ENCODE data around the gene U2AF2. TPM values are rescaled to one million over a fixed set of nuclear protein-coding genes. Genes with fewer than 3 reads are reported as not detected.

Gene U2AF2
- total and polyA plus RNA-seq, 9 of the 15 experiments (the other 6 are each of a cell fraction or from before 2014, with no cell fraction given) = 3.0 to 331 (median 157) TPM

GRCh38 chr19:55619286-55619685, 35.5 kb upstream of the U2AF2 start:
- H2AFZ ChIP-seq (ENCODE audit: low read depth, low read length) = no peak overlapping the region
- 68% methylated on average over 3 of the region's 3 CpGs for WGBS (ENCODE audit: insufficient coverage, low coverage, missing lambda C conversion rate)
- H3K9me1 ChIP-seq (ENCODE audit: control insufficient read depth, insufficient read depth, low read length) = peaks cover 3% of the 10 kb centered on the region
- ATAC-seq (no peak), FAIRE-seq (peak; percentile 11), DNase-seq (ENCODE audit: extremely low read depth in 1 of 4, low spot score in 3 of 4) (no peak)
- BruUV-seq (replicated peaks) = no TSS peak
- H3K27ac ChIP-seq (ENCODE audit: extremely low read depth, low read depth, low read length) = no peak overlapping the region
- no peak overlapping the region for H3K4me3 ChIP-seq
- H3K9ac ChIP-seq (ENCODE audit: insufficient read depth in 1 of 2, low read depth in 2 of 2, low read length in 2 of 2) = no peak overlapping the region
- H3K36me3 ChIP-seq (ENCODE audit: control insufficient read depth, insufficient read depth, low read length) = peaks cover 35% of the 10 kb centered on the region; the same call in 2 of the 3 replicates
- H4K20me1 ChIP-seq (replicated peaks; ENCODE audit: control insufficient read depth, insufficient read depth, low read length) = no peaks in the 10 kb centered on the region; the same call in 1 of the 2 replicates
- peaks cover 6 to 10% of the 10 kb centered on the region in 2 experiments; a peak in 3 of 5 replicates for H3K4me1 ChIP-seq (replicated peaks in 1 of 2; ENCODE audit: control insufficient read depth in 2 of 2, insufficient read depth in 2 of 2, low read length in 2 of 2)
- intact Hi-C loops (cut with micrococcal nuclease) (no loop called here), in situ Hi-C loops (cut with MboI) (no loop called here)
- no peaks in the 10 kb centered on the region for H3K27me3 ChIP-seq (ENCODE audit: control insufficient read depth in 2 of 2, insufficient read depth in 2 of 2, low read length in 2 of 2)
- no peak overlapping the region for H3K4me2 ChIP-seq (ENCODE audit: insufficient read depth, low read length)
- ChIA-PET CTCF (ENCODE audit: low intra/inter-chr PET ratio) (no interaction called here), POLR2A (interaction anchor here (0.8 to 2.7 kb wide), 3 partner anchors 10 to 115 kb away, joined by 3 to 18 read pairs (median 3); partner anchors contain the start of gene ZNF865)
- H3K9me3 ChIP-seq (replicated peaks; ENCODE audit: control insufficient read depth, insufficient read depth, low read depth, low read length) = no peaks in the 10 kb centered on the region
- H3K79me2 ChIP-seq (ENCODE audit: control insufficient read depth, insufficient read depth, low read length) = peaks cover 7% of the 10 kb centered on the region; the same call in 2 of the 3 replicates
- TF ChIP-seq HDGF (IDR thresholded peaks at IDR 0.05) (no peak), ZNF79 (CRISPR knock-in tag; IDR thresholded peaks at IDR 0.05; ENCODE audit: low read depth) (no peak), CREBBP (IDR thresholded peaks at IDR 0.05; ENCODE audit: low read depth, low read length) (no peak), RBM22 (IDR thresholded peaks at IDR 0.05; ENCODE audit: low read depth, low read length, poor library complexity, severe bottlenecking) (no peak), PHB2 (IDR thresholded peaks at IDR 0.05; ENCODE audit: low read depth) (no peak), RBM17 (IDR thresholded peaks at IDR 0.05; ENCODE audit: borderline replicate concordance, low read depth, low read length) (no peak), MLLT1 (IDR thresholded peaks at IDR 0.05) (no peak), LARP7 (IDR thresholded peaks at IDR 0.05) (no peak), TAF9B (IDR thresholded peaks at IDR 0.05; ENCODE audit: partially characterized antibody) (no peak), CBX2 (IDR thresholded peaks at IDR 0.05; ENCODE audit: insufficient read depth, low read length, poor library complexity, severe bottlenecking) (no peak), SMC3 (conservative IDR thresholded peaks at IDR 0.05; ENCODE audit: insufficient read depth, low read depth, low read length) (no peak), ETV6 (IDR thresholded peaks at IDR 0.05; ENCODE audit: borderline replicate concordance in 1 of 2, low read depth in 2 of 2, low read length in 1 of 2) (no peak), ETV6 (CRISPR knock-in tag; IDR thresholded peaks at IDR 0.05; ENCODE audit: borderline replicate concordance) (no peak), MAX (CRISPR knock-in tag; IDR thresholded peaks at IDR 0.05) (no peak), HNRNPLL (IDR thresholded peaks at IDR 0.05; ENCODE audit: low read depth, low read length, poor library complexity, severe bottlenecking) (no peak), ZNF551 (CRISPR knock-in tag; IDR thresholded peaks at IDR 0.05) (no peak), L3MBTL2 (IDR thresholded peaks at IDR 0.05) (no peak), GABPB2 (CRISPR knock-in tag; conservative IDR thresholded peaks at IDR 0.05) (no peak)

Data from K562 (cell line).